ENCODE data around the gene UCHL1. TPM values are rescaled to one million over a fixed set of nuclear protein-coding genes. Genes with fewer than 3 reads are reported as not detected.
A peak's percentile ranks its signal among the peaks of the same experiment; 100 is the strongest.

Gene UCHL1
- total and polyA plus RNA-seq, 2 of the 13 experiments (the other 11 are each of a cell fraction or from before 2014, with no cell fraction given): not detected

DNA sequence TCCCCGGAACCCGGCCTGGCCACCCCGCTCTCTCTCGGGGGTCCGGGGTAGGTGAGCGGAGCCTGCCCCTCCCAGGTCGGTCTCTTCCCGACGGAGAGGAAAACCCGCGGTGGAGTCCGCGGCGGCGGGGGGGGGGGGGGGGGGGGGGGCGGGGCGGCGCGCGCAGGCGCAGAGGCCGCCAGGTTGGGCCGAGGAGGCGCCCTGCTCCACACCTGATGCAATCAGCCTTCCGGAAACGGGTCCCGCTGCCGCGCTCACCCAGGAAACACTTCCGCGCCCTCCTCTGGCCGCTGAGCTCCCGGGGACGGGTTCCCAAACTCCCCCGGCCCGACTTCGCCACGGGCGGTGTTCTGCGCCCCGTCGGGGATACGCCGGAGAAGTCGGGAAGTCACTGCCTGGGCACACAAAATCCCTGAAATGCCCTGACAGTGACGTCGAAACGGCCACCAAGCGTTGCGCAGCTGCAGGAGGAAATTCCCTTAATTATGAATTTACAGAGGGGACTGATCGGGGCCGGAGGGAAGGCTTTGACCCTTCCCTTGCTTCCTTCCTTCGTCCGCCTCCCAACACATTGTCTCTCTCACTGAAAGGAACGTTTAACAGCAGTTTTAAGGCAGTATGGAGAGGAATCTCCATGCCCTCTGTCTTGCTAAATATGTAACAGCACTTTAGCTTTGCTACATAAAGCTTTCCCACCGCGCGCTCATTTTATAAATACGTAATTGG lies 40.3 kb upstream of the UCHL1 start (continued):
- TF ChIP-seq, protein P1, sequence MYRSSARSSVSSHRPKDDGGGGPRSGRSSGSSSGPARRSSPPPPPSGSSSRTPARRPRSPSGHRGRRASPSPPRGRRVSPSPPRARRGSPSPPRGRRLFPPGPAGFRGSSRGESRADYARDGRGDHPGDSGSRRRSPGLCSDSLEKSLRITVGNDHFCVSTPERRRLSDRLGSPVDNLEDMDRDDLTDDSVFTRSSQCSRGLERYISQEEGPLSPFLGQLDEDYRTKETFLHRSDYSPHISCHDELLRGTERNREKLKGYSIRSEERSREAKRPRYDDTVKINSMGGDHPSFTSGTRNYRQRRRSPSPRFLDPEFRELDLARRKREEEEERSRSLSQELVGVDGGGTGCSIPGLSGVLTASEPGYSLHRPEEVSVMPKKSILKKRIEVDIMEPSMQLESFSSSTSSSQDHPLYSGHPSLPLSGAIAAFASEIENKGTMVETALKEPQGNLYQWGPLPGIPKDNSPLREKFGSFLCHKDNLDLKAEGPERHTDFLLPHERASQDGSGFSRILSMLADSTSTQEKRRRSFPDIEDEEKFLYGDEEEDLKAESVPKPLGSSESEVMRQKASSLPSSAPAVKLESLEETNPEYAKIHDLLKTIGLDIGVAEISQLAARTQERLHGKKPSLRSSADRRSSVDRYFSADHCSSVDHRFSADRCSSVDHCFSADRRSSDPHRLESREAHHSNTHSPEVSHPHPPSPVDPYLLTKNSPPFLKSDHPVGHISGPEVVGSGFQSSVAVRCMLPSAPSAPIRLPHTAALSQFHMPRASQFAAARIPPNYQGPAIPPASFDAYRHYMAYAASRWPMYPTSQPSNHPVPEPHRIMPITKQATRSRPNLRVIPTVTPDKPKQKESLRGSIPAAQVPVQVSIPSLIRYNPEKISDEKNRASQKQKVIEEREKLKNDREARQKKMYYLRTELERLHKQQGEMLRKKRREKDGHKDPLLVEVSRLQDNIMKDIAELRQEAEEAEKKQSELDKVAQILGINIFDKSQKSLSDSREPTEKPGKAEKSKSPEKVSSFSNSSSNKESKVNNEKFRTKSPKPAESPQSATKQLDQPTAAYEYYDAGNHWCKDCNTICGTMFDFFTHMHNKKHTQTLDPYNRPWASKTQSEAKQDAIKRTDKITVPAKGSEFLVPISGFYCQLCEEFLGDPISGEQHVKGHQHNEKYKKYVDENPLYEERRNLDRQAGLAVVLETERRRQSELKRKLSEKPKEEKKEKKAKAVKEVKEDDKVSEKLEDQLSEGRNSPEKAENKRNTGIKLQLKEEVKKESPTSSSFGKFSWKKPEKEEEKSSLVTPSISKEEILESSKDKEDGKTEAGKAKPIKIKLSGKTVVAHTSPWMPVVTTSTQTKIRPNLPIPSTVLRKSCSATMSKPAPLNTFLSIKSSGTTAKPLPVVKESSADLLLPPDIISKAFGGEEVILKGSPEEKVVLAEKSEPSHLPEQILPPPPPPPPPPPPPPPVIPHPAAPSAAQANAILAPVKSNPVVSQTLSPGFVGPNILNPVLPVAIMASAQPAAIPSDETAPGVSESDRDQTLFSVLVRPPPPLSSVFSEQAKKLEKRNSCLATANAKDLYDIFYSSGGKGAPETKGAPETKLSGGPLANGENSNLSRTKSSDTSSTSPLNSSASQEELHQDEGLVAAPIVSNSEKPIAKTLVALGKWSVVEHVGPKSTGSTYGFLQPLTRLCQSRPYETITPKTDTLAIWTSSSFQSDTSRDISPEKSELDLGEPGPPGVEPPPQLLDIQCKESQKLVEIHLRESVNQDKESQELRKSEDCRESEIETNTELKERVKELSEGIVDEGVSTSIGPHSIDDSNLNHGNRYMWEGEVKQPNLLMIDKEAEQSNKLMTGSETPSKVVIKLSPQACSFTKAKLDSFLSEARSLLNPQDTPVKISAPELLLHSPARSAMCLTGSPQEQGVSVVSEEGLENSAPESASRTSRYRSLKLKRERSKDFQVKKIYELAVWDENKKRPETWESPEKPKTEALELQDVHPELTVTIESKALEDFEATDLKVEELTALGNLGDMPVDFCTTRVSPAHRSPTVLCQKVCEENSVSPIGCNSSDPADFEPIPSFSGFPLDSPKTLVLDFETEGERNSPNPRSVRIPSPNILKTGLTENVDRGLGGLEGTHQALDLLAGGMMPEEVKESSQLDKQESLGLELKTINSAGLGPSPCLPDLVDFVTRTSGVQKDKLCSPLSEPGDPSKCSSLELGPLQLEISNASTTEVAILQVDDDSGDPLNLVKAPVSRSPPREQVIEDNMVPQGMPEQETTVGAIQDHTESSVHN (CRISPR knock-in tag; IDR thresholded peaks at IDR 0.05): no peak
- TF ChIP-seq, protein P2, sequence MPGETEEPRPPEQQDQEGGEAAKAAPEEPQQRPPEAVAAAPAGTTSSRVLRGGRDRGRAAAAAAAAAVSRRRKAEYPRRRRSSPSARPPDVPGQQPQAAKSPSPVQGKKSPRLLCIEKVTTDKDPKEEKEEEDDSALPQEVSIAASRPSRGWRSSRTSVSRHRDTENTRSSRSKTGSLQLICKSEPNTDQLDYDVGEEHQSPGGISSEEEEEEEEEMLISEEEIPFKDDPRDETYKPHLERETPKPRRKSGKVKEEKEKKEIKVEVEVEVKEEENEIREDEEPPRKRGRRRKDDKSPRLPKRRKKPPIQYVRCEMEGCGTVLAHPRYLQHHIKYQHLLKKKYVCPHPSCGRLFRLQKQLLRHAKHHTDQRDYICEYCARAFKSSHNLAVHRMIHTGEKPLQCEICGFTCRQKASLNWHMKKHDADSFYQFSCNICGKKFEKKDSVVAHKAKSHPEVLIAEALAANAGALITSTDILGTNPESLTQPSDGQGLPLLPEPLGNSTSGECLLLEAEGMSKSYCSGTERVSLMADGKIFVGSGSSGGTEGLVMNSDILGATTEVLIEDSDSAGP (CRISPR knock-in tag; IDR thresholded peaks at IDR 0.05; ENCODE audit: borderline replicate concordance): peak; percentile 79; the same call in 1 of the 2 replicates
- TF ChIP-seq, protein P3, sequence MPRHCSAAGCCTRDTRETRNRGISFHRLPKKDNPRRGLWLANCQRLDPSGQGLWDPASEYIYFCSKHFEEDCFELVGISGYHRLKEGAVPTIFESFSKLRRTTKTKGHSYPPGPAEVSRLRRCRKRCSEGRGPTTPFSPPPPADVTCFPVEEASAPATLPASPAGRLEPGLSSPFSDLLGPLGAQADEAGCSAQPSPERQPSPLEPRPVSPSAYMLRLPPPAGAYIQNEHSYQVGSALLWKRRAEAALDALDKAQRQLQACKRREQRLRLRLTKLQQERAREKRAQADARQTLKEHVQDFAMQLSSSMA (CRISPR knock-in tag; IDR thresholded peaks at IDR 0.05): no peak; the same call in 1 of the 2 replicates
- TF ChIP-seq HNRNPL (IDR thresholded peaks at IDR 0.05; ENCODE audit: low read depth, low read length) (0 out of 2 replicates have a peak, but pooled peaks have one; percentile 42), RBM22 (optimal IDR thresholded peaks at IDR 0.05; ENCODE audit: low read length) (no peak), MLLT10 (CRISPR knock-in tag; IDR thresholded peaks at IDR 0.05) (no peak), BHLHE40 (IDR thresholded peaks at IDR 0.05; ENCODE audit: low read length) (0 out of 2 replicates have a peak, but pooled peaks have one; percentile 30), CAMTA2 (CRISPR knock-in tag; IDR thresholded peaks at IDR 0.05; ENCODE audit: borderline replicate concordance) (no peak), RARG (CRISPR knock-in tag; IDR thresholded peaks at IDR 0.05; ENCODE audit: low read depth) (no peak)
- TF ChIP-seq, protein P4, sequence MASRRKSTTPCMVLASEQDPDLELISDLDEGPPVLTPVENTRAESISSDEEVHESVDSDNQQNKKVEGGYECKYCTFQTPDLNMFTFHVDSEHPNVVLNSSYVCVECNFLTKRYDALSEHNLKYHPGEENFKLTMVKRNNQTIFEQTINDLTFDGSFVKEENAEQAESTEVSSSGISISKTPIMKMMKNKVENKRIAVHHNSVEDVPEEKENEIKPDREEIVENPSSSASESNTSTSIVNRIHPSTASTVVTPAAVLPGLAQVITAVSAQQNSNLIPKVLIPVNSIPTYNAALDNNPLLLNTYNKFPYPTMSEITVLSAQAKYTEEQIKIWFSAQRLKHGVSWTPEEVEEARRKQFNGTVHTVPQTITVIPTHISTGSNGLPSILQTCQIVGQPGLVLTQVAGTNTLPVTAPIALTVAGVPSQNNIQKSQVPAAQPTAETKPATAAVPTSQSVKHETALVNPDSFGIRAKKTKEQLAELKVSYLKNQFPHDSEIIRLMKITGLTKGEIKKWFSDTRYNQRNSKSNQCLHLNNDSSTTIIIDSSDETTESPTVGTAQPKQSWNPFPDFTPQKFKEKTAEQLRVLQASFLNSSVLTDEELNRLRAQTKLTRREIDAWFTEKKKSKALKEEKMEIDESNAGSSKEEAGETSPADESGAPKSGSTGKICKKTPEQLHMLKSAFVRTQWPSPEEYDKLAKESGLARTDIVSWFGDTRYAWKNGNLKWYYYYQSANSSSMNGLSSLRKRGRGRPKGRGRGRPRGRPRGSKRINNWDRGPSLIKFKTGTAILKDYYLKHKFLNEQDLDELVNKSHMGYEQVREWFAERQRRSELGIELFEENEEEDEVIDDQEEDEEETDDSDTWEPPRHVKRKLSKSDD (CRISPR knock-in tag; IDR thresholded peaks at IDR 0.05; ENCODE audit: low read depth): no peak
- TF ChIP-seq, protein P5, sequence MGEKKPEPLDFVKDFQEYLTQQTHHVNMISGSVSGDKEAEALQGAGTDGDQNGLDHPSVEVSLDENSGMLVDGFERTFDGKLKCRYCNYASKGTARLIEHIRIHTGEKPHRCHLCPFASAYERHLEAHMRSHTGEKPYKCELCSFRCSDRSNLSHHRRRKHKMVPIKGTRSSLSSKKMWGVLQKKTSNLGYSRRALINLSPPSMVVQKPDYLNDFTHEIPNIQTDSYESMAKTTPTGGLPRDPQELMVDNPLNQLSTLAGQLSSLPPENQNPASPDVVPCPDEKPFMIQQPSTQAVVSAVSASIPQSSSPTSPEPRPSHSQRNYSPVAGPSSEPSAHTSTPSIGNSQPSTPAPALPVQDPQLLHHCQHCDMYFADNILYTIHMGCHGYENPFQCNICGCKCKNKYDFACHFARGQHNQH (CRISPR knock-in tag; IDR thresholded peaks at IDR 0.05): peak; percentile 56; the same call in 1 of the 2 replicates
